ENCODE results near the gene CMTR1.

DNA sequence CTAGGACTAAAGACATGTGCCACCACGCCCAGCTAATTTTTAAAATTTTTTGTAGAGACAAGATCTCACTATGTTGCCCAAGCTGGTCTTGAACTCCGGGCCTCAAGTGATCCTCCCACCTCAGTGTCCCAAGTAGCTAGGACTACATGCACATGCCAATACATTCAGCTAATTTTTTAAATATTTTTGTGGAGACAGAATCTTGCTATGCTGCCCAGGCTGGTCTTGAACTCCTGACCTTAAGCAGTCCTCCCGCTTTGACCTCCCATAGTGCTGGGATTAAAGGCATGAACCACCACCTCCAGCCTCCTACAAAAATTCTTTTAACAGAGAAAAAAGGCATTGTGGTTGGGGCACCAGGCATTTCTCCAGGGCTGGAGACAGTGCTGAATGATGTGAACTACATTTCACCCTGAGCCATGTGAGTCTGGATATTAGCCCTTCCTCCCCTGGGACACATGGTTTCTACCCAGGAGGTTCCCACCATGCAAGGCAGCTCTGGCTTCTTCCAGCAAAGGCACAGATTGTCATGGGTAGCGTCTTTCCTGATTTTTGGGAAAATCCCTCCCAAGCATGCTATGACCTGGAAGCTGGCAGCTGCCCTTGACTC, 36.3 kb upstream of the CMTR1 start:
- TF ChIP-seq, protein P1, sequence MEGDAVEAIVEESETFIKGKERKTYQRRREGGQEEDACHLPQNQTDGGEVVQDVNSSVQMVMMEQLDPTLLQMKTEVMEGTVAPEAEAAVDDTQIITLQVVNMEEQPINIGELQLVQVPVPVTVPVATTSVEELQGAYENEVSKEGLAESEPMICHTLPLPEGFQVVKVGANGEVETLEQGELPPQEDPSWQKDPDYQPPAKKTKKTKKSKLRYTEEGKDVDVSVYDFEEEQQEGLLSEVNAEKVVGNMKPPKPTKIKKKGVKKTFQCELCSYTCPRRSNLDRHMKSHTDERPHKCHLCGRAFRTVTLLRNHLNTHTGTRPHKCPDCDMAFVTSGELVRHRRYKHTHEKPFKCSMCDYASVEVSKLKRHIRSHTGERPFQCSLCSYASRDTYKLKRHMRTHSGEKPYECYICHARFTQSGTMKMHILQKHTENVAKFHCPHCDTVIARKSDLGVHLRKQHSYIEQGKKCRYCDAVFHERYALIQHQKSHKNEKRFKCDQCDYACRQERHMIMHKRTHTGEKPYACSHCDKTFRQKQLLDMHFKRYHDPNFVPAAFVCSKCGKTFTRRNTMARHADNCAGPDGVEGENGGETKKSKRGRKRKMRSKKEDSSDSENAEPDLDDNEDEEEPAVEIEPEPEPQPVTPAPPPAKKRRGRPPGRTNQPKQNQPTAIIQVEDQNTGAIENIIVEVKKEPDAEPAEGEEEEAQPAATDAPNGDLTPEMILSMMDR (IDR thresholded peaks at IDR 0.05 in 8 of 11, conservative IDR thresholded peaks at IDR 0.05 in 3 of 11): no peak
- no peak for TF ChIP-seq POLR2AphosphoS5 (IDR thresholded peaks at IDR 0.05)
- no peak for TF ChIP-seq POLR2A (IDR thresholded peaks at IDR 0.05)

Data from spleen (tissue), 7 donors.